ENCODE results near the gene PBRM1. TPM values are rescaled to one million over a fixed set of nuclear protein-coding genes. Genes with fewer than 3 reads are reported as not detected.
"Not testable (repeated sequence)": the region's sequence is repeated elsewhere in the genome, so short reads cannot be mapped to it uniquely, and the experiment has no call there.

Gene PBRM1
- total and polyA plus RNA-seq, 11 donors: 8.5 to 61.7 (median 44.4) TPM

DNA sequence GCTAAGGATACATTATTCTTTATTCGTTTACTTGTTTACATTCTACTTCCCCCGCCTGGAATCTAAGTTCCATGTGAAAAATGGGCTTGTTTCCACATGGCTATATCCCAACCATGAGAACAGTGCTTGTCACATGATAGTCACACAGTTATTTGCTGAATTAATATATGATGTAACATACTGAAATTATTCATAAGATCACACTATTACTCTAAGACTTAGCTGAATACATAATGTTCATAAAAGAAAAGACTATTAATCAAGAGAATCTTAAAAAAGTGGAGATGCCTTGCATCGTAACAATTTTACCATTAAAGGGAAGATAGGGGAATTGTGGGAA, 6.5 kb downstream of the PBRM1 start:
- ATAC-seq: no peak
- Histone ChIP-seq H3K27me3 (no peaks in the 10 kb centered on the region), H3K4me3 (no peak overlapping the region), H3K9me3 (no peaks in the 10 kb centered on the region), H3K4me1 (peaks cover 8 to 59% (median 32%) of the 10 kb centered on the region in 12 donors), H3K27ac (peak overlapping the region in 1 of 12 donors; percentile 29), H3K36me3 (peaks cover 0 to 73% (median 56%) of the 10 kb centered on the region in 9 donors)
- intact Hi-C loops (cut with DNase I): loop anchor here in 1 of 10 donors (10.0 kb wide), 1 partner anchor 254 kb away; no protein-coding TSS in a partner anchor
- whole genome bisulfite sequencing, 4 donors: 64 to 89% (median 80%) methylated on average over 3 of the region's 3 CpGs
- DNase-seq: no peak
- no peak for TF ChIP-seq POLR2A (IDR thresholded peaks at IDR 0.05)
- TF ChIP-seq CTCF (IDR thresholded peaks at IDR 0.05): no peak

GRCh38 chr3:52678265-52679198, 7.2 kb downstream of the PBRM1 start:
- intact Hi-C loops (cut with DNase I): loop anchor here in 1 of 10 donors (10.0 kb wide), 1 partner anchor 254 kb away; no protein-coding TSS in a partner anchor
- no peak for DNase-seq
- Histone ChIP-seq H3K27me3 (no peaks in the 10 kb centered on the region), H3K4me3 (no peak overlapping the region), H3K4me1 (peaks cover 5 to 53% (median 27%) of the 10 kb centered on the region in 12 donors), H3K9me3 (no peaks in the 10 kb centered on the region), H3K27ac (no peak overlapping the region), H3K36me3 (peaks cover 0 to 79% (median 63%) of the 10 kb centered on the region in 9 donors)
- 95 to 97% (median 96%) methylated on average over 6 of the region's 6 CpGs for WGBS, 4 donors
- no peak for ATAC-seq
- TF ChIP-seq CTCF (IDR thresholded peaks at IDR 0.05) (no peak), POLR2A (IDR thresholded peaks at IDR 0.05) (no peak)

- Histone ChIP-seq H3K4me1 (peaks cover 0 to 37% (median 12%) of the 10 kb centered on the region in 12 donors), H3K36me3 (peaks cover 0 to 96% (median 86%) of the 10 kb centered on the region in 9 donors)
- H3K4me3 ChIP-seq, DNase-seq, H3K9me3 ChIP-seq, H3K27ac ChIP-seq, H3K27me3 ChIP-seq, ATAC-seq: not testable (repeated sequence)
- WGBS, 4 donors: 37 to 70% (median 58%) methylated on average over 3 of the region's 3 CpGs
- intact Hi-C loops (cut with DNase I): loop anchor here in 1 of 10 donors (10.0 kb wide), 1 partner anchor 251 kb away; no protein-coding TSS in a partner anchor
These were observed 9.5 kb downstream of the PBRM1 start for GRCh38 chr3:52676201-52676600.

DNA sequence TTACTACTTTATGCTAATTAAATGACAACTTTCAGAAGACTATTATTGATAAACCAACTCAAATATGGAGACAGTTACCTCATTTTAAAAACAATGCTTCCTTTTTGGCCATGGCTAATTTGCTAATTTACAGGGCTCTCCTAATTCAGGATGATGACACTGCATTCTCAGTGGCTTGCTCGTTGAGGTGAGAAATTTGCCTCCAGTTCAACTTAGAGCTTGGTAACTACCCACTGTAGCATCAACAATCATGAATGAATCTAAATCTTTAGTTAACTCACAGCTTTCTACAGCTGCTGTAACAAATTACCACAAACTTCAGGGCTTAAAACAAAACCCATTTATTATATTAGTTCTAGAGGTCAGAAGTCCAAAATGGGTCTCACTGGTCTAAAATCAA, 14.0 kb downstream of the PBRM1 start:
- H3K27me3 ChIP-seq: no peaks in the 10 kb centered on the region
- H3K4me1 ChIP-seq: peaks cover 0 to 27% (median 10%) of the 10 kb centered on the region in 12 donors
- intact Hi-C loops (cut with DNase I): loop anchor here in 1 of 10 donors (10.0 kb wide), 1 partner anchor 247 kb away; no protein-coding TSS in a partner anchor
- DNase-seq (no peak), ATAC-seq (no peak)
- H3K9me3 ChIP-seq: no peaks in the 10 kb centered on the region
- WGBS, 4 donors: 44 to 75% (median 64%) methylated on average over 1 of the region's 1 CpG
- no peak for TF ChIP-seq POLR2A (IDR thresholded peaks at IDR 0.05)
- no peak for TF ChIP-seq CTCF (IDR thresholded peaks at IDR 0.05)
- H3K36me3 ChIP-seq: peaks cover 0 to 98% (median 78%) of the 10 kb centered on the region in 9 donors
- H3K4me3 ChIP-seq: no peak overlapping the region
- H3K27ac ChIP-seq: peak overlapping the region in 1 of 12 donors; percentile 69

Data from heart left ventricle (tissue), 16 donors.